ENCODE measurements around the gene FAM120B. TPM values are rescaled to one million over a fixed set of nuclear protein-coding genes. Genes with fewer than 3 reads are reported as not detected.

Gene FAM120B
- total and polyA plus RNA-seq, 3 experiments from 2014 or later: 19.1 to 29.8 (median 20.9) TPM

DNA sequence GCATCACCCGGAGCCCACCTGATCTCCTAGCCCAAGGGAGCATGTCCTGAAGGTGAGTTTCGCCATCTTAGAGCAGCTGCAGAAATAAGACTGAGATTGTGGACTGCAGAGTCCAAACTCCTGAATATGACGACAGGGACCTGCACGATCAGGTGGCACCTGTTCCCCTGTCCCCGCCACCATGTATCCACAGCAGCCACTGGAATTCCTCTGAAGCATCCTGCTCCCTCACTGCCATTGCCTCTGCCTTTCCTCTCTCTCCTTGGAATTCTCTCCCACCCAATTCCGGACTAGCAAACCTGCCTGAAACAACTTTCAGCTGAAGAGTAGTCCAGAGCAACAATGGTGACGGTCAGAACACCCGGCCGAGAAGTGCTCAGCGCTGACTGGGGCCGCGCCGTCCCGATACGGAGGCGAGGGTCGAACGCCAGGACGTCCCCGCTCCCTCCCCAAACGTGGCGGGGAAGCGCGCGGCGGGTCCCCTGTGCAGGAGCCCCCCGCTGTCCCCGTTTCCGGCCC is 694 bp upstream of the FAM120B start:
- Histone ChIP-seq H3K9me3 (ENCODE audit: low read length) (no peaks in the 10 kb centered on the region), H3K36me3 (ENCODE audit: insufficient read depth, low read length) (no peaks in the 10 kb centered on the region), H3K27me3 (ENCODE audit: insufficient read depth, low read length, poor library complexity, severe bottlenecking) (no peaks in the 10 kb centered on the region), H3K4me3 (ENCODE audit: low read length) (peak overlapping the region; percentile 72), H3K27ac (ENCODE audit: low read depth, low read length) (no peak overlapping the region), H3K4me1 (ENCODE audit: insufficient read depth, low read length) (peaks cover 41% of the 10 kb centered on the region)
- DNase-seq: no peak
- ChIA-PET CTCF (interaction anchor here (1.2 kb wide), 1 partner anchor 9 kb away, joined by 3 read pairs; no protein-coding TSS in a partner anchor), POLR2A (interaction anchor here (1.0 to 1.3 kb wide), 3 partner anchors 8 to 15 kb away, joined by 4 to 5 read pairs (median 4); partner anchors contain the start of gene DLL1)
- Mint-ChIP-seq H3K4me1 (peaks cover 32 to 45% (median 35%) of the 10 kb centered on the region in 3 donors), H3K27me3 (peaks cover 8 to 31% of the 10 kb centered on the region in 2 donors), H3K27ac (peak overlapping the region in 6 of 8 donors; percentile 25 to 82 (median 50)), H3K9me3 (peaks cover 0 to 4% (median 0%) of the 10 kb centered on the region in 5 donors), H3K36me3 (peaks cover 0 to 18% (median 4%) of the 10 kb centered on the region in 3 donors), H3K4me3 (peak overlapping the region; percentile 70 to 95 (median 83))

DNA sequence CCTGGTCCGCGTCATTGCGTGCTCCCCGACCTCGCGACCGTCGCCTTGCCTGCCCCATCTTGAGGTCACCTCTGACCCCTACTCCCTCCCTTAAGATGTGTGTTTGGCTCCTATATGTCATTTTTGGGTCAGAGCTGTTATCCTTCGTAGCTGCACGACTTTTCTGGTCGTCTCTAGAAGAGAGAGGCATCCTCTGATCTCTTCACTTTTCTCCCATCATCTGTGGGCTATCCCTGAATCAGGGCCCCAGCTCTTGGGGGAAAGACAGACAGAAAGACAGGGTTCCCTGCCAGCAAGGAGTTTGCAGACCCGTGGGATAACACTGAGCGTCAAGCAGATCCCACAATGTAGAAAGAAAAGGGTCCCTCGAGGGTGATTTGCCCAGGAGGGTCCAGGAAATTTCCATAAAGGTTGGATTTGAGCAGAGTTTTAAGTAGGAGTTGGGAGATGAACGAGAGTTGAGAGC is 555 bp downstream of the FAM120B start:
- Mint-ChIP-seq H3K36me3 (peaks cover 0 to 26% (median 0%) of the 10 kb centered on the region in 3 donors), H3K9me3 (no peaks in the 10 kb centered on the region), H3K27ac (peak overlapping the region; percentile 92 to 99 (median 98)), H3K27me3 (peaks cover 3 to 19% of the 10 kb centered on the region in 2 donors), H3K4me1 (peaks cover 39 to 55% (median 44%) of the 10 kb centered on the region in 3 donors), H3K4me3 (peak overlapping the region; percentile 87 to 97 (median 93))
- Histone ChIP-seq H3K4me1 (ENCODE audit: insufficient read depth, low read length) (peaks cover 50% of the 10 kb centered on the region), H3K27ac (ENCODE audit: low read depth, low read length) (peak overlapping the region; percentile 74), H3K36me3 (ENCODE audit: insufficient read depth, low read length) (no peaks in the 10 kb centered on the region), H3K4me3 (ENCODE audit: low read length) (peak overlapping the region; percentile 72), H3K27me3 (ENCODE audit: insufficient read depth, low read length, poor library complexity, severe bottlenecking) (no peaks in the 10 kb centered on the region), H3K9me3 (ENCODE audit: low read length) (no peaks in the 10 kb centered on the region)
- ChIA-PET POLR2A (interaction anchor here (0.7 to 1.5 kb wide), 3 partner anchors 16 to 218 kb away, joined by 3 to 5 read pairs (median 4); partner anchors contain the start of gene DLL1), CTCF (no interaction called here)
- DNase-seq: no peak

DNA sequence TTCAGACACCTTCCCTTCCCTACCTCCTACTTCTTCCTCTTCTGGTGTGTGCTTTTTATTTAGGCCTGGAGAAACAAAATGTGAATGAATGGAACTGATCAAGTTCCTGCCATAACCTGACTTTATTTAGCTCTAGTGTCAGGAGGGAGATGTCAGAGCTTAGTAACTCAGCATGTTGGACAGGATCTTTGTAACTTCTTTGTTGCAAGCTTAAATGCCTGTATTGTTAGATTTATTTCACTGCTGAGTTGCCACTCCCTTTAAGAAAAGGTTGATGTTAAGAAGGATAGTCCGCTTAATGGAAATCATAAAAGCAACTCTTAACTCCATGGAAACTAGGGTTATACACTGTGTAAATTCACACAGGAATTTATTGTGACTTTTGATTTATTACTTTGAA is 2.2 kb downstream of the FAM120B start:
- Mint-ChIP-seq H3K27ac (peak overlapping the region in 6 of 8 donors; percentile 4 to 95 (median 76)), H3K4me1 (peaks cover 50 to 70% (median 58%) of the 10 kb centered on the region in 3 donors), H3K36me3 (peaks cover 0 to 33% (median 3%) of the 10 kb centered on the region in 3 donors), H3K27me3 (peaks cover 2 to 9% of the 10 kb centered on the region in 2 donors), H3K9me3 (no peaks in the 10 kb centered on the region), H3K4me3 (peak overlapping the region; percentile 2 to 95 (median 87))
- H3K27me3 ChIP-seq (ENCODE audit: insufficient read depth, low read length, poor library complexity, severe bottlenecking): no peaks in the 10 kb centered on the region
- CTCF ChIA-PET: no interaction called here
- no peaks in the 10 kb centered on the region for H3K9me3 ChIP-seq (ENCODE audit: low read length)
- no peak for DNase-seq
- H3K4me3 ChIP-seq (ENCODE audit: low read length): no peak overlapping the region
- H3K36me3 ChIP-seq (ENCODE audit: insufficient read depth, low read length): no peaks in the 10 kb centered on the region
- no peak overlapping the region for H3K27ac ChIP-seq (ENCODE audit: low read depth, low read length)
- POLR2A ChIA-PET: no interaction called here
- H3K4me1 ChIP-seq (ENCODE audit: insufficient read depth, low read length): peaks cover 52% of the 10 kb centered on the region

DNA sequence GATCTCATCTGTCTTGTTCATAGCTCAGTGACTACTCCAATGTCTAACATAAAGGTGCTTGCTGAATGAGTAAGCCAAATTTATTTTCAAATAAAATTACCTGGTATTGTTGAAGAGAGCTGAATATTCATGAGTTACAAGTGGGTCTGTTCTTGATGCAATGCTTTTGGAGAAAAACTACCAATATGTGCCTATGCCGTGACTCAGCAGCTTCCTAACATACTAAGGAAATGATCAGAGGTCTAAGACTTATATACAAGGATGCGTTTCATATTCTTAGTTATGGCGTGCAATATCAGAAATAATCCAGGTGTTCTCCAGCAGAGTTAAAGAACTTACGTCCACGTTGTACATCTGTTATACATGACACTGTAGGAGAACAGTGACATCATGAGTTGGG is 5.1 kb downstream of the FAM120B start:
- no peaks in the 10 kb centered on the region for H3K9me3 ChIP-seq (ENCODE audit: low read length)
- no peaks in the 10 kb centered on the region for H3K27me3 ChIP-seq (ENCODE audit: insufficient read depth, low read length, poor library complexity, severe bottlenecking)
- H3K36me3 ChIP-seq (ENCODE audit: insufficient read depth, low read length): no peaks in the 10 kb centered on the region
- peaks cover 0 to 2% of the 10 kb centered on the region in 2 donors for H3K27me3 Mint-ChIP-seq
- peaks cover 53% of the 10 kb centered on the region for H3K4me1 ChIP-seq (ENCODE audit: insufficient read depth, low read length)
- peaks cover 65 to 89% (median 80%) of the 10 kb centered on the region in 3 donors for H3K4me1 Mint-ChIP-seq
- no peak for DNase-seq
- no peak overlapping the region for H3K4me3 ChIP-seq (ENCODE audit: low read length)
- H3K27ac ChIP-seq (ENCODE audit: low read depth, low read length): no peak overlapping the region
- peak overlapping the region in 1 of 8 donors; percentile 21 for H3K27ac Mint-ChIP-seq
- CTCF ChIA-PET: no interaction called here
- H3K4me3 Mint-ChIP-seq: no peak overlapping the region
- no peaks in the 10 kb centered on the region for H3K9me3 Mint-ChIP-seq
- POLR2A ChIA-PET: no interaction called here
- peaks cover 0 to 42% (median 5%) of the 10 kb centered on the region in 3 donors for H3K36me3 Mint-ChIP-seq

DNA sequence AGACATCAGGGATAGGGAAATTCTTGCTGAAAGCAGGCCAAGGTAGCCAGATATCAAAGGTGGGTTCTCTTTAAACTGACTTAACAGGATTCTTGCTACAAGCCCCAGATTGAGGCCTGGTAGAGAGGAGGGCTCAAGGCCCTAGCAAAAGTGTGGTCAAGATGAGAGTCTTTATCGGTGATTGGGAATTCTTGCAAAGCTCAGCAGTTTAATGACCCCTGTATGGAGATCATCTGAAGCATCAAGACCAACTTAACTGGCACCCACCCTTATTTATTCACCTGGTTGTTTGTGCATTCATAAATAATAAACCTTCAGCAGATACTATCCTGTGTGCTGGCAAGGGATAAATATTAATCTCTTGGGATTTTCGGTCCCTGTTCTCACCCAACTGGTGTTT is 6.3 kb downstream of the FAM120B start:
- no peaks in the 10 kb centered on the region for H3K9me3 Mint-ChIP-seq
- Histone ChIP-seq H3K9me3 (ENCODE audit: low read length) (no peaks in the 10 kb centered on the region), H3K4me3 (ENCODE audit: low read length) (no peak overlapping the region), H3K27ac (ENCODE audit: low read depth, low read length) (no peak overlapping the region), H3K36me3 (ENCODE audit: insufficient read depth, low read length) (peaks cover 3% of the 10 kb centered on the region), H3K27me3 (ENCODE audit: insufficient read depth, low read length, poor library complexity, severe bottlenecking) (no peaks in the 10 kb centered on the region), H3K4me1 (ENCODE audit: insufficient read depth, low read length) (peaks cover 45% of the 10 kb centered on the region)
- POLR2A ChIA-PET: no interaction called here
- H3K4me3 Mint-ChIP-seq: peak overlapping the region in 1 of 7 donors; percentile 24
- peaks cover 0 to 48% (median 9%) of the 10 kb centered on the region in 3 donors for H3K36me3 Mint-ChIP-seq
- peaks cover 0 to 2% of the 10 kb centered on the region in 2 donors for H3K27me3 Mint-ChIP-seq
- CTCF ChIA-PET: no interaction called here
- DNase-seq: no peak
- peaks cover 61 to 87% (median 77%) of the 10 kb centered on the region in 3 donors for H3K4me1 Mint-ChIP-seq
- peak overlapping the region in 2 of 8 donors; percentile 43 to 62 for H3K27ac Mint-ChIP-seq

DNA sequence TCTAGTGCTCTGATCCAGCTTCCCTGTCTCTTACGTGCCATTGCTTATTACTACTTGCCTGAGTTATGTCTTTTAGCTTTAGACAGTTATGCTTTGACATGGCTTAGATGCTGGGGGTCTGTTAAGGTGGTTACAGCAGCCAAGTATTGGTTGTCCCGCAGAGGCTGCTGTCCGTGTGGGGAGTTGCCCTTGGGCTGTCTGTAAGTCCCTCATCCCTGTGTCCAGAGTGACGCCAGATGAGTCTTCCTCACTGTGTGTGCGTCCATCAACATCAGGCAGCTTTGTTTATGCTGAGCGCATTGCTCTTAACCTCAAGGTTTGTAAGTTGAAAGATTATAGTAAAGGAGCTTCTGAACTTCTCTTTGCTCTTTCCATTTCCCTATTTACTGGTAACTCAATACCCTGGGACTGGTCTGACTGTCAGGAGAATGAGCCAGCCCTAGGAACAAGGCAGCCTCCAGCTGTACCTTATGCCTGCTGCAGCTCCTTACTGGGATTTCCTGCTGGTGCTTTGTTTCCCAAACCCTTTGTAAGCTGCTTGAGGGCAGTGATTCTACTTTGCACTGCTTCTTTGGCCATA is 7.2 kb downstream of the FAM120B start:
- H3K36me3 ChIP-seq (ENCODE audit: insufficient read depth, low read length): peaks cover 11% of the 10 kb centered on the region
- no peak for DNase-seq
- peaks cover 0 to 50% (median 9%) of the 10 kb centered on the region in 3 donors for H3K36me3 Mint-ChIP-seq
- CTCF ChIA-PET: no interaction called here
- no peaks in the 10 kb centered on the region for H3K9me3 Mint-ChIP-seq
- peak overlapping the region in 1 of 7 donors; percentile 27 for H3K4me3 Mint-ChIP-seq
- no peak overlapping the region for H3K27ac ChIP-seq (ENCODE audit: low read depth, low read length)
- POLR2A ChIA-PET: interaction anchor here (0.6 kb wide), 1 partner anchor 12 kb away, joined by 3 read pairs; no protein-coding TSS in a partner anchor
- H3K4me1 ChIP-seq (ENCODE audit: insufficient read depth, low read length): peaks cover 36% of the 10 kb centered on the region
- no peak overlapping the region for H3K4me3 ChIP-seq (ENCODE audit: low read length)
- H3K9me3 ChIP-seq (ENCODE audit: low read length): no peaks in the 10 kb centered on the region
- H3K27me3 Mint-ChIP-seq: peaks cover 0 to 2% of the 10 kb centered on the region in 2 donors
- peaks cover 51 to 80% (median 70%) of the 10 kb centered on the region in 3 donors for H3K4me1 Mint-ChIP-seq
- H3K27me3 ChIP-seq (ENCODE audit: insufficient read depth, low read length, poor library complexity, severe bottlenecking): no peaks in the 10 kb centered on the region
- peak overlapping the region in 1 of 8 donors; percentile 39 for H3K27ac Mint-ChIP-seq

DNA sequence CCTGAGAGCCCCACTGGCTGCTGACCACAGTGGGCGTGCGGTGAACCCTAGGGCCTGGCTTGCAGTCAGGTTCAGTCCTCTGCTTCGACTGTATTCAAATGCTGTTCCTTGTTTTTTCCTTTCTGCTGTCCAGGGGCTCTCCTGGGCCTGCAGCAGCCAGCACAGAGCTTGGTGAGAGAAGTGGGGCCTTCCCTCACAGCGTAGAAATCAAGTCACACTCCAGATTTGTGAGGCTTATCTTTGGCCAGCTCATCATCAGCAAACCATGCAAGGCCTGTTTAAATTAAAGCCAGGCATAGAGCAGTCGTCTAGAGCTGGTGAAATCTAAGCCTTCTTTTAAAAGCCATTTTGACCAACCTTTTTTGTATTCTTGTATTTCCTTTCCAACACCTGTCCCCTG is 8.4 kb downstream of the FAM120B start:
- peaks cover 50 to 81% (median 74%) of the 10 kb centered on the region in 3 donors for H3K4me1 Mint-ChIP-seq

DNA sequence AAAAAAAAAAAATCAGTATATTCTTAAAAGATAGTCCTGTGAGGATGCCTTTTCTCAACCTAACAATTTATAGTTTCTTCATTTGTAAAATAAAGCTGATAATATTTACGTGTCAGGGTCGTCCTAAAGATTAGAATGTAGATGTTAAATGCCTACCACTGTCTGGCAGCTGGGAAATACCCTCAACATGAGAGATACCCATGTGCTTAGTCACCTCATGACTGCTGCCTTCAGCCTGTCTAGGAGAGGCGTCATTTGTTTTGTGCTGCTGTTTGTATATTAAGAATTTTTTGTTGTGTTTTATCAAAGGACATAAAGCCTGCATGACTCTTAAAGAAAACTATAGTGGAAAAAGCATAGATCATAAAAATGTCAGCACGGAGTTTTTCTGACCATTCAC is 9.5 kb downstream of the FAM120B start:
- DNase-seq: no peak
- H3K9me3 ChIP-seq (ENCODE audit: low read length): no peaks in the 10 kb centered on the region
- POLR2A ChIA-PET: no interaction called here
- peaks cover 14% of the 10 kb centered on the region for H3K4me1 ChIP-seq (ENCODE audit: insufficient read depth, low read length)
- Mint-ChIP-seq H3K9me3 (no peaks in the 10 kb centered on the region), H3K27me3 (no peaks in the 10 kb centered on the region), H3K27ac (peak overlapping the region in 4 of 8 donors; percentile 24 to 44 (median 42)), H3K4me1 (peaks cover 50 to 80% (median 73%) of the 10 kb centered on the region in 3 donors), H3K4me3 (no peak overlapping the region), H3K36me3 (peaks cover 0 to 64% (median 13%) of the 10 kb centered on the region in 3 donors)
- H3K27ac ChIP-seq (ENCODE audit: low read depth, low read length): no peak overlapping the region
- CTCF ChIA-PET: no interaction called here
- peaks cover 14% of the 10 kb centered on the region for H3K36me3 ChIP-seq (ENCODE audit: insufficient read depth, low read length)
- no peaks in the 10 kb centered on the region for H3K27me3 ChIP-seq (ENCODE audit: insufficient read depth, low read length, poor library complexity, severe bottlenecking)
- H3K4me3 ChIP-seq (ENCODE audit: low read length): no peak overlapping the region

More for the DNA sequence above, 8.4 kb downstream of the FAM120B start:
- Mint-ChIP-seq H3K36me3 (peaks cover 0 to 57% (median 9%) of the 10 kb centered on the region in 3 donors), H3K27ac (no peak overlapping the region), H3K27me3 (peaks cover 0 to under 1% of the 10 kb centered on the region in 2 donors), H3K9me3 (no peaks in the 10 kb centered on the region), H3K4me3 (no peak overlapping the region)
- Histone ChIP-seq H3K4me3 (ENCODE audit: low read length) (no peak overlapping the region), H3K27me3 (ENCODE audit: insufficient read depth, low read length, poor library complexity, severe bottlenecking) (no peaks in the 10 kb centered on the region), H3K27ac (ENCODE audit: low read depth, low read length) (no peak overlapping the region), H3K4me1 (ENCODE audit: insufficient read depth, low read length) (peaks cover 25% of the 10 kb centered on the region), H3K36me3 (ENCODE audit: insufficient read depth, low read length) (peaks cover 14% of the 10 kb centered on the region), H3K9me3 (ENCODE audit: low read length) (no peaks in the 10 kb centered on the region)
- no peak for DNase-seq
- POLR2A ChIA-PET: no interaction called here
- CTCF ChIA-PET: no interaction called here
